GM12875 (cell line): ENCODE measurements around the gene VSX2.
"Not testable (repeated sequence)": the region's sequence is repeated elsewhere in the genome, so short reads cannot be mapped to it uniquely, and the experiment has no call there.

Experiments used
- H3K4me3 ChIP-seq: one replicate; pipeline ENCODE4 v1.5.1; 2011; ENCODE audit warnings: low read depth, low read length, control low read depth
- TF ChIP-seq, protein P1 (sequence below): IDR thresholded peaks from 2 replicates; pipeline ENCODE4 v1.5.1; 2011; ENCODE audit warnings: low read depth, mild to moderate bottlenecking, control low read depth, inconsistent platforms, low read length, moderate library complexity, borderline replicate concordance; ENCODE audit not compliant: insufficient read depth

The VSX2 gene

GRCh38 chr14:74260525-74261233 lies 21.4 kb downstream of the VSX2 start:
- no peak overlapping the region for H3K4me3 ChIP-seq
- TF ChIP-seq, protein P1, sequence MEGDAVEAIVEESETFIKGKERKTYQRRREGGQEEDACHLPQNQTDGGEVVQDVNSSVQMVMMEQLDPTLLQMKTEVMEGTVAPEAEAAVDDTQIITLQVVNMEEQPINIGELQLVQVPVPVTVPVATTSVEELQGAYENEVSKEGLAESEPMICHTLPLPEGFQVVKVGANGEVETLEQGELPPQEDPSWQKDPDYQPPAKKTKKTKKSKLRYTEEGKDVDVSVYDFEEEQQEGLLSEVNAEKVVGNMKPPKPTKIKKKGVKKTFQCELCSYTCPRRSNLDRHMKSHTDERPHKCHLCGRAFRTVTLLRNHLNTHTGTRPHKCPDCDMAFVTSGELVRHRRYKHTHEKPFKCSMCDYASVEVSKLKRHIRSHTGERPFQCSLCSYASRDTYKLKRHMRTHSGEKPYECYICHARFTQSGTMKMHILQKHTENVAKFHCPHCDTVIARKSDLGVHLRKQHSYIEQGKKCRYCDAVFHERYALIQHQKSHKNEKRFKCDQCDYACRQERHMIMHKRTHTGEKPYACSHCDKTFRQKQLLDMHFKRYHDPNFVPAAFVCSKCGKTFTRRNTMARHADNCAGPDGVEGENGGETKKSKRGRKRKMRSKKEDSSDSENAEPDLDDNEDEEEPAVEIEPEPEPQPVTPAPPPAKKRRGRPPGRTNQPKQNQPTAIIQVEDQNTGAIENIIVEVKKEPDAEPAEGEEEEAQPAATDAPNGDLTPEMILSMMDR: no peak

GRCh38 chr14:74261288-74261687 lies 22.0 kb downstream of the VSX2 start:
- TF ChIP-seq, protein P1: no peak
- H3K4me3 ChIP-seq: no peak overlapping the region

DNA sequence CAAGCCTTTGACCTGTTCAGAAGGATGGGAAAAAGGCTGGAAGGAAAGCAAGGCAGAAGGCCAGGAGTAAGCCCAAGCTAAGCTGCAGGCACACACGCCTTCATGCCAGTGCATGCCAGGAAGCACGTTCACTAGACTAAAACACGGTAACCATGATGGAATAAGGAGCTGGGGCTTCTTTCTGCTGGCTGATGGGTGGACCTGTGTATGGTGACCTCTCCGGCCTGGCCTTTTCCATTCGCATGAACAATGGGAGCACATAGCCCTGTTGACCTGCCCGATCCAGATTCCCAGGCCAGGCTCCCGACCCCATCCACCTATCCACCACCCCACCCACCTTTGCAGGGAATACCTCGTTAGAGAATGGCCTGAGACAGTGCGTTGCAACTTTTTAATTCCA lies 22.8 kb downstream of the VSX2 start:
- TF ChIP-seq, protein P1: no peak
- H3K4me3 ChIP-seq: no peak overlapping the region

GRCh38 chr14:74263181-74263580 lies 23.9 kb downstream of the VSX2 start:
- TF ChIP-seq, protein P1: no peak
- no peak overlapping the region for H3K4me3 ChIP-seq

DNA sequence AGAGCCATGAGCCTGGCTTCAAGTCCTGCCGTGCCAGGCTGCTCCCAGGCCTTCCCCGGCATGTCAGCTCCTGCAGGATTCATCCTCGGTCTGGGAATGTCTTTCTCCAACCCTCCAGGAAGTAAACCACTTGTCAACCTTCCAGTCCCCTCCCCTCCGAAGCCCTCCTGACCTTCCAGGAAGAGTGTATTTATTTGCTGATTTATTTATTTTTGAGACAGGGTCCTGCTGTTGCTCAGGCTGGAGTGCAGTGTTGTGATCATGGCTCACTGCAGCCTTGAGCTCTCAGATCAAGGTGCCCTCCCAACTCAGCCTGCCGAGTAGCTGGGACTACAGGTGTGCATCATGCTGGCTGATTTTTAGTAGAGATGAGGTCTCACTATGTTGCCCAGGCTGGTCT lies 24.7 kb downstream of the VSX2 start:
- no peak overlapping the region for H3K4me3 ChIP-seq
- TF ChIP-seq, protein P1: no peak

GRCh38 chr14:74265301-74265965 lies 26.2 kb downstream of the VSX2 start:
- TF ChIP-seq, protein P1: no peak
- H3K4me3 ChIP-seq: no peak overlapping the region

- TF ChIP-seq, protein P1: no peak
- no peak overlapping the region for H3K4me3 ChIP-seq
Measured at GRCh38 chr14:74267588-74267987, 28.3 kb downstream of the VSX2 start.

GRCh38 chr14:74270382-74271177 lies 31.3 kb downstream of the VSX2 start:
- not testable (repeated sequence) for H3K4me3 ChIP-seq
